NCI-H2081 treated with DMSO at 0.1 percent for 48 hours (cell line): ENCODE measurements around the gene C11orf52.

Experiments used
- DNase-seq: peaks from one replicate; lab custom pipeline; 2025; lab: John Stamatoyannopoulos, UW

Gene C11orf52

GRCh38 chr11:111976119-111976766, 57.5 kb downstream of the C11orf52 start:
- DNase-seq: no peak
